HCEC 1CT (cell line): ENCODE data around the gene TIMM9.
"Not testable (repeated sequence)": the region's sequence is repeated elsewhere in the genome, so short reads cannot be mapped to it uniquely, and the experiment has no call there.

ENCODE experiments used
- DNase-seq: peaks from one replicate; pipeline ENCODE4 v3.0.0-alpha.2; 2017

TIMM9 gene, protein sequence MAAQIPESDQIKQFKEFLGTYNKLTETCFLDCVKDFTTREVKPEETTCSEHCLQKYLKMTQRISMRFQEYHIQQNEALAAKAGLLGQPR

DNA sequence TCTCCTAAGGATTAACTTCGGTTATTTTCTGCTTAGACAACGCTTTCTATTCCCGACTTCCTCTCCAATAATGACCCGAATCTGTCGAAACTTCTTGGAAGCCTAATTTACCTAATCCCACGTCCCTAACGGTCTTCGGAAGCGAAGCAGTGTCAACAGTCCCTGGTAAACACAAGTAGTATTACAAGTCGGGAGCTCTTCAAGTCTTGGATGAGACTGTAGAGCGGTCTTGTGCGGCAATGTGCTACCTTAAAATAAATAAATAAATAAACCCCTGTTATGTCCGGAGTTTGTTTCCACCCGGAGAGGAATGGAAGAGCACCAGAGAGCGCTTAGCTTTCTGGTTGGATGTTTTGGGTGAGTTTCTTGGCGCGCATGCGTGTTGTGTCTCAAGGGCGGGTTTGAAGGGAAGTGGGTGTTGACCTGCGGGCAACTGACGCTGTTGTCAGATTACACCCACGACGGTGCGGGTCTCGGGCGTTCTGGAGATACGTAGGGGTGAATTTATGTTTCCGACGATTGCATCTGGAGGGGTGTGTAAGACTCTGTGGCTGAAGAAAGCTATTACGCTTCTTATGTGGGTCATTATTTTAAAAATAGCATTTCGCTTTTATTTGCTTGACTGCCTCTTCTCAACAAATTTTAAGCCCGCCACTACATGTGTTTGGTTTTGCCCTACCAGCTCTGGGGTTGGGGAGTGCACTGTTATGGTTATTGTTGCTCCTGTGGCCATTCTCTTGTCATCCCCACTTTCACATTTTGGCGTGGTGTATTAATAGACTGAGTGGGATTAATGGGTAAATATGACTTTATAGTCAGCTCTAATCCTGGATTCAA lies at the start of gene TIMM9, which contains the start of gene KIAA0586:
Gene TIMM9, minus strand, starts transcription at position 251 of the 837 bp plus-strand sequence. CDS start 15,586 bp downstream, outside the sequence.
Gene KIAA0586, plus strand, starts transcription at position 439 of the 837 bp plus-strand sequence. CDS start 546 bp downstream, outside the sequence.
- DNase-seq = peak; percentile 96

DNA sequence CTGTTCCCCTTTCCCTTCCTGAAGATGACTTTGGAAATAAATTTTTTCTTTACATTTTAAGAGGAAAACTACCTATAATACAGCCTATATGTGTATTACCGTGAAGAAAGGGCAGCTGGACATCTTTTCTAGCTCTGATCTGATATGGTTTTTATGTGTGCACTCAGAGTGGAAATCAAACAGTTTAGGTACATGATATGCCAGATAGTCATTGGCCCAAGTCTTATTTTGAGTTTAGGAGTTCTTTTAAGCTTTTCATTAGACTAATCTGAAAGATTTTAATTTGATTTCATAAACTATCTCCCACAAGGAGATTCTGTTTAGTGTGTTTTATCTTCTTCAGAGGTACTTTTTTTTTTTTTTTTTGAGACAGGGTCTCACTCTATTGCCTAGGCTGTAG lies 49.0 kb upstream of the TIMM9 start:
- DNase-seq = no peak

DNA sequence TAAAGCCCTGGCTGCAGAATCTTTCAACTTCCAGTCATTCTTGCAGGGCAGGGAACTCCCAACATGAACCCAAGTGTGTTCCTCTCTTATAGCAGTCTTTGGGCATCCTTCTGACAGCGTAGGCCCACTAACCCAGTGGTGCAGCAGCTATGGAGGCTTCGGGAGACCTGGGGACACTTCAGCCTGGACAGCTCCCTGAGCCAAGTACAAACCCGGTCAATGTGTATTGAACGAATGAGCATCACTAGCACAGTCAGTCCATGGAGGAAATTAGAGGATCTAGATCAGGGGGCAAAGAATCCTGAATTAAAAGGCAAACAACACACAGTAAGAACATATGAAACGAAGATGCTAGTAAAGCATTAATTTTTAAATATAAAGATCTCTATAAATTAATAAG lies 42.0 kb upstream of the TIMM9 start:
- no peak for DNase-seq

DNA sequence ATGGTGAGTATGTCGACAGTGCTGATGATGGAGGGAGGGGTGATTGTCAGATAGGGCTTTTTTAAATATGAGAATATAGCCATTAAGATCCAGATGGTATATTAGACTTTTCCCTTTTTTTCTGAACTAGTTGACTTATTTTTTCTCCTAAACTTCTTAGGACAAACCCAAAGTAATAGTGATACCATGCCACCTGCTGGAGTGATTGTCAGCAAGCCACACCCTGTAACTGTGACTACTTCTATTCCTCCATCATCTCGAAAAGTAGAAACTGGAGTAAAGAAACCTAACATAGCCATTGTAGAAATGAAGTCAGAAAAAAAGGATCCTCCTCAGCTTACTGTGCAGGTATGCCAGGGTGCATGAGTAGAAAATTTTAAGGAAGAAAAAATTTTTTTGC lies 40.2 kb upstream of the TIMM9 start:
- no peak for DNase-seq

DNA sequence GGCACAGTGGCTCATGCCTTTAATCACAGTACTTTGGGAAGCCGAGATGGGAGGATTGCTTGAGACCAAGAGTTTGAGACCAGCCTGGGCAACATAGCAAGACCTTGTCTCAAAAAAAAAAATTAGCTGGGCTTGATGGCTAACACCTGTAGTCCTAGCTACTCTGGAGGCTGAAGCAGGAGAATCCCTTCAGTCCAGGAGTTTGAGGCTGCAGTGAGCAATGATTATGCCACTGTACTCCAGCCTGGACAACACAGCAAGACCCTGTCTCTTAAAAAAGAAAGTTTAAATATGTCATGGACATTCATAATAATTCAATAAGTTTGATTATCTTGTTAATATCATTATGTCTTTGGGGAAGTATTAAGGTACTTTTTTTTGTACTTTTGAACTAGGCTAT lies 39.1 kb upstream of the TIMM9 start:
- DNase-seq = no peak

DNA sequence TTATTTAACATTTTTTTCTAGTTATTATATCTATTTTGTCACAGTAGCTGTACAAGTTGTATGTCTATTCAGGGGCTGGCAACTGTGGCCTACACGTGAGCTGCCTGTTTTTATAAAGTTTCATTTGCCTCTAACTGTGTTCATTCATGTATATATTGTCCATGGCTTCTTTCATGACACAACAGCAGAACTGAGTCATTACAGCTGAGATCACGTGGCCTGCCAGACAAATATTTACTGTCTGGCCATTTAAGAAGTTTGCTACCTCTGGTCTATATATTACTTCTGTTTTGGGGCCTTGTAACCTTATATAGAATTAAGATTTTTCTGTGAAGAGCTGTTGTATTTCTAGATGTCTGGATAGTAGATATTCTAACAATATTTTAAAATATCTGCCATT lies 38.1 kb upstream of the TIMM9 start:
- DNase-seq = peak; percentile 39

DNA sequence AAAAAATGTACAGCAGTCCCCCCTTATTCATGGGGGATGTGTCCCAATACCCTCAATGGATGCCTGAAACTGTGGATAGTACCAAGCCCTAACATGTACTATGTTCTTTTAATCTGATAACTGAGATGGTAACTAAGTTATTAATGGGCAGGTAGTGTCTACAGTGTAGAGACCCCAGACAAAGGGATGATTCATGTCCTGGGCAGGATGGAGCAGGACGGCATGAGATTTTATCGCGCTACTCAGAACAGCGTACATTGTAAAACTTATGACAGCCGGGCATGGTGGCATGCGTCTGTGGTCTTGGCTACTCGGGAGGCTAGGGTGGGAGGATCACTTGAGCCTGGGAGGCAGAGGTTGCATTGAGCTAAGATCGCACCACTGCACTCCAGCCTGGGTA lies 37.3 kb upstream of the TIMM9 start:
- DNase-seq = no peak

DNA sequence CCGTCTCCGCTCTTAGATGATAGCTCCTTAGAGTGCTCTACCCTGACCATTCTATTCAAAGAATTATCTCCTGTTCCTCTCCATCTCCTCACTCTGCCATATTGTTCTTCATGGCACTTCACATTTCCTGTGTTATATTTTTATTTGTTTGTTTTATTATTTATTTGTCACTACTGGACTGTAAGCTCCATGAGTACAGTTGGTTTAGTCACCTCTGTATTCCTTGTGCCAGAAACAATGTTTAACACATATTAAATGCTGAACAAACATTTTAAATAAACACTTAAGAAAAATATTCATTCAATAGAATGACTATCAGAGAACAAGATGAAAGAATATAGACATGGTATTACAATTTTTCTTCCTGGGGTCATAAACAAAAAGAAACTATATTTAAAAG lies 35.8 kb upstream of the TIMM9 start:
- DNase-seq = no peak

DNA sequence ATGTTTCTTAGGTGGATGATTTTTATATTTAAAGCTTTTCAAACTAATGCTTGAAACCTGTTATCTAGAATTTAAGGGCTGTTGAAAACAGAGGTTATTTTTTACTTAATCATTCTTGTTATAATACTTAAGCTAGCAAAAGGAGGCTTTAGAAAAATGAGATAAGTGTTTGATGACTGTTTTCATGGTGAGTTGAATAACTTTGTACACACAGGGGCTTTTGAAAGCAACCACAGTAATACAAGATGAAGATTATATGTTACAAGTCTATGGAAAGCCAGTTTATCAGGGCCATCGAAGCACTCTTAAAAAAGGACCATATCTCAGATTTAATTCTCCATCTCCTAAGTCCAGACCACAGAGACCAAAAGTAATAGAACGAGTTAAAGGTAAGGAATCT lies 33.4 kb upstream of the TIMM9 start:
- no peak for DNase-seq

DNA sequence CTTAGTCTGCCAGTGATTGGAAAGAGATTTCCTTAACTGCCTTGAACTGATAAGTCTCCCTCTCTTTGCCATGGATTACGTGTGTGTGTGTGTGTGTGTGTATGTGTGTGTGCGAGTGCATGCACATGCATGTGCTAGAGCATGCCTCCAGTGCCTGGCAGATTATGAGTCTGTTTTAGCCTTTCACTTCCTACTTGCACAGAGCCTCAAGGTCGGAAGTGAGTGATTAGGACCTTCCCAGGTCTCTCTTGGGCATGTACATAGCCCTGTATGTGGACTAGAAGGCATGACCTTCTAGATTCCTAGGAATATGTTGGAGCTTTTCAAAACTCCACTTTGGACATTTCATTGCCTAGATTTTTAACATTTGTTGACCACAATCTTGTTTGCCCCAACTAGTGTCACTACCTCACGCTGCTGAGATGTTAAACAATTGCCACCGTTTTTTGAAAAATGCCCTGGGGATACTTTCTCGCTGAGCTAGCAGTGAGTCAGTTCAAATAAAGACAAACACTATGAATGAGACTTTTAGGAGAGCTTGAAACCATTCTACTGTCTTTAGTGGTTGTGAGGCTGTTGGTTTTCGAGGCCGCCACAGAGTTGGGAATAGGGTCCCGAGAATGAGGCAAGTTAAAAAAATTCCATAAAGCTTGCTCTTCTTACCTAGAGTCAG lies 28.4 kb upstream of the TIMM9 start:
- no peak for DNase-seq

DNA sequence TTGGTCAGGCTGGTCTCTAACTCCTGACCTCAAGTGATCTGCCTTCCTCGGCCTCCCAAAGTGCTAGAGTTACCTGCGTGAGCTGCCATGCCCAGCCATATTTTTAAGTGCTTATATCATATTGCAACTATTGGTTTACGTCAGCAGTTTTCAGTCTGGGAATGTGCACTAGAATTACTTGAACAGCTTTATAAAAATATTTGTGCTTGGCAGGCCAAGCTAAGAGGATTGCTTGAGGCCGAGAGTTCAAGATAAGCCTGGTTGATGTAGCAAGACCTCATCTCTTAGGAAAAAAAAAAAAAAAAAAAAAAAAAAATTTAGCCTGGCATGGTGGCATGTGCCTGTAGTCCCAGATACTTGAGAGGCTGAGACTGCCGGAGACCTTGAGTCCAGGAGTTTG lies 17.3 kb upstream of the TIMM9 start:
- DNase-seq = no peak

DNA sequence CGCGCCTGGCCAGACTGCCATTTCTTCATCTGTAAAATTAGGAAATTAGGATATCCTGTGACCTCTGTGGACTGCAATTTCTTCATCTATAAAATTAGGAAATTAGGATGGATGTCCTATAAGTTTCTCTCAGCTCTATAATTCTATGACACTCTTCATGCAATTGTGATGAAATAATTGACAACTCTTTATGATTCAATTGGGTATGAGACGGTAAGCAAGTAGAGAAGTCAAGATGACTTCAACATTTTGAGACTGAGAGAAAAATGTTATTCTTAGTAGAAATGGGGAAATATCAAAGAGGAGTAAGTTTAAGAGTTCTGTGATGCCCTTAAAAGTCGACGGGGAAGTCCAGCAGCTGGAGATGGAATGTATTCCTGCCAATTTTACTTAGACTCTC lies 12.1 kb upstream of the TIMM9 start:
- DNase-seq = no peak

DNA sequence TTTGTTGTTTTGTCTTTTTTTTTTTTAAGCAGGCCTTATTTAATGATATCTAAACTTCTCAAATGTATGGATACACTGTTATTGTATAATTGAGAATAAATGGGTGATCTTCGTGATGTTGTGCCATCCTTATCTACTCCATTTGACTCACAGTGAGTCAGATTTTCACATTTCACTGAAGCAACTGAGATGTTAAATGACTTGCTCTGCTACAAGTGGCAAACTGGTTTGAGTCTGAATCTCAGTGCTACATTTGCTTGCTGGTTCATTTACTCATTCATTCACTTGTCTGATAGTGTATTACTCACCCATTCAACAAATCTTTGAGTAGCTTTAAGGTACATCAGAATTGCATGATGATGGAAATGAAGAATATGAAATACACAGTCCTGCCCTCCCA lies 2.8 kb upstream of the TIMM9 start:
- peak; percentile 35 for DNase-seq

DNA sequence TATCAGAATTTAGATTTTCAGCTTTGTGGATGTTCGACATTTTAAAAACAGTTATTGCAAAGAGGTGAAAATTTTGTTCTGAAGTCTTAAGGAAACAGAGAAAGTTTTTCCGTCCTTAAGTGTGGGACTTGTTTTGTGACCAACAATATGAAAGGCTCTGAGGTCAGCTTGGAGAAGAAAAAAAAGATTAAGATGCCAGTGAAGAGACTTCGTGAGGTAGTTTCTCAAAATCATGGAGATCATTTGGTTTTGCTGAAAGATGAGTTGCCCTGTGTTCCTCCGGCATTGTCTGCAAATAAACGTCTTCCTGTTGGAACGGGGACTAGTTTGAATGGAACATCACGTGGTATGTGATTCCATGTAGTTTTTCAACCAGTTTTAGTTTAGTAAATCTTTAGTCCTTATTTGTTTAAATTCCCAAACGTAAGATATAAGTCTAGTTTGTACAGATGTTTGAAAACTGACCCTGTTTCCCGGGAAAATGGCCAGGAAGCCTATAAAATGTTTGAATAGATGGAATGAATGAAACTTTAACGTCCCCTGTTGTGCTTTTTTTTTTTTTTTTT lies 870 bp upstream of the TIMM9 start:
- DNase-seq = peak; percentile 58

DNA sequence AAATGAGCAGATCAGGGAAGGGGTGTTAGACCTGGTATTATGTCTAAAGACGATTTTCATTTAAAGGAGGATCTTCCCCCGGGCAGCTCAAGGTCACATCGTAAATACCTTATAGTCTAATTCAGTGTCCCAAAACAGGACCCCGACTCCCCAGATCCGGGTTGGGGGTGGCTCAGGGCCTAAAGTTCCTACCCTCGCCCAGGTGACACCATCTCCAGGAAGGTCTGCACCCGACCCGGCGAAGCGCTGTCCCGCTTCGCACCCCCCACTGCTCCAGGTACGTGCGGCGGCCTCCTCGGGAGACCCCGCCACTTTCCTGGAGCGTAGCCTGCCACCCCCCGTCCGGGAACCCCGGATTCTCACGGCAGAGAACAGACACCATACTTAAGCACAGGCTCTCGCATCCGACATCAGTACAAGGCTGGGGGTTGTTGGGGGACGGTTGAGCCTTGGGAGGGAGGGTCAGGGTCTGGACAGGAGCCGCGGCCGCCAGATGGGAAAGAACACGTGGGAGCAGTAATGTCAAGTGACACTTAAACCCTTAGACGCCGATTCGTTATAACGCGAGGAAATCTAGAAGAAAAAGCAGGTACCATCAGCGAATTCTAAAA lies 556 bp downstream of the TIMM9 start:
- DNase-seq = peak; percentile 65

DNA sequence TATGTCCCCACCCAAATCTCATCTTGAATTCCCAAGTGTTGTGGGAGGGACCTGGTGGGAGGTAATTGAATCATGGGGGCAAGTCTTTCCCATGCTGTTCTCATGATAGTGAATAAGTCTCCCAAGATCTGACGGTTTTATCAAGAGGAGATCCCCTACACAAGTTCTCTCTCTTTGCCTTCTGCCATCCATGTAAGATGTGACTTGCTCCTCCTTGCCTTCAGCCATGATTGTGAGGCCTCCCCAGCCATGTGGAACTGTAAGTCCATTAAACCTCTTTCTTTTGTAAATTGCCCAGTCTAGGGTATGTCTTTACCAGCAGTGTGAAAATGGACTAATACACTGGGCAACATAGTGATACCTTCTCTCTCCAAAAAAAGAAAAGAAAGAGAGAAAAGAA lies 10.4 kb downstream of the TIMM9 start:
- DNase-seq = not testable (repeated sequence)

DNA sequence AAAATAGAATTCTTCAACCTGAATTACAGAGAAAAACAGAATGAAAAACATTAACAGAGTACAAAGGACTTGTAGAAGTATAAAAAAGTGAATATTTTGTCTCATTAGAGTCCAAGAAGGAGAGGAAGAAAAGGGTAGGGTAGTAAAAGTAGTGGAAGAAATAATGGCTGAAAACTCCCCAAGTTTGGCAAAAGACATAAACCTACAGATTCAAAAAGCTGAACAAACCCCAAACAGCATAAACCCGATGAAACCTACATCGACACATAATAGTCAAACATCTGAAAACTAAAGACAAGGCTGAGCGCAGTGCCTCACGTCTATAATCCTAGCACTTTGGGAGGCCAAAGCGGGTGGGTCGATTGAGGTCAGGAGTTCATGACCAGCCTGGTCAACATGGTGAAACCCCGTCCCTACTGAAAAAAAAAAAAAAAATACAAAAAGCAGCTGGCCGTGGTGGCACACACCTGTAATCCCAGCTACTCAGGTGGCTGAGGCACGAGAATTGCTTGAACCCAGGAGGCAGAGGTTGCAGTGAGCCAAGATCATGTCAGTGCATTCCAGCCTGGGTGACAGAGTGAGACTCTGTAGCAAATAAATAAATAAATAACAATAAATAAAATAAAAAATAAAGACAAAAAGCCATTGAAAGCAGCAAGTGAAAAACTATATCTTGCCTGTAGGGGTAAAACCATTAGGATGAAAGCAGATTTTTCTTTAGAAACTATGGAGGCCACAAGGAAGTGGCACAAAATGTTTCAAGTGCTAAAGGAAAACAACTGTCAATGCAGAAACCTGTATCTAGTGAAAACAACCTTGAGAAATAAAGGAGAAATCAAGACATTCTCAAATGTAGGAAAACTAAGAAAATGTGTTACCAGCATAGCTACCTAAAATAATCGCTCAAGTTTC lies 11.4 kb downstream of the TIMM9 start:
- no peak for DNase-seq

DNA sequence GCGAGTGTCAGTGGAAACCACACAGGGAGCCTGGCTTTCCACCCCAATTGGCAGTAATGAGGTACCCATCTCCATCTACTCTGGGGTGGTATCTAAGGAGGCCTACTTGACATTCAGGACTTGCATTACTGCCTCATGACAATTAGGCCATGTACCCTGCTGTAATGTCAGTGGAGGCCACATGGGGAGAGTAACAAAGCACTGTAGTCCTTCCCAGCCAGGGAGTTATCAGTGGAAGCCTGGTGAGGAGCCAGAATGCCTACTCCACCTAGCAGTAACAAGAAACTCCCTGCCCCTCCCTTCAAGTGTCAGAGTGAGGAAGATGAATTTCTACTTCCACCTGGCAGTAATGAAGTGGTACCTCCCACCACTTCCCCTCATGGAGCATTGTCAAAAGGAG lies 12.5 kb downstream of the TIMM9 start:
- DNase-seq = no peak

DNA sequence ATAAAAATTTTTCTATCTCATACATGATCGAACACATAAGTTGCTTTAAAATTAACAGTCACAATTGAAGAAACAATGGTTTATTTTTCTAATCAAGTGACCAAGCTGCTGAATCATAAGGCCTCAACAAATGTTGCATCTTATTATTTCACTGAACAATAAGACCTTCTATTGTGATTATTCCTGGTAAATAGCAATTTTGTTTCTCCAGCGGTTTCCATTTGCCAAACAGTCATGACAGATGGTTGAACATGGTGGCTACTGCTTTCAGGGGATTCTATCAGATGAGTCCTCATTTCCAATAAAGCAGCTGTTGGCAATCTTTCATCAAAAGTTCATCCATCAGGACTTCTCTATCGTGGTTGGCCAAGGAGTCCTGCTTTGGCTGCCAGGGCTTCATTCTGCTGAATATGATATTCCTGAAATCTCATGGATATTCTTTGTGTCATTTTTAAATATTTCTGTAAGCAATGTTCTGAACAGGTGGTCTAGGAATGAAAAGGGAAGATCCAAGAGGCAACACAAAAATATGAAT lies 18.6 kb downstream of the TIMM9 start:
- no peak for DNase-seq

DNA sequence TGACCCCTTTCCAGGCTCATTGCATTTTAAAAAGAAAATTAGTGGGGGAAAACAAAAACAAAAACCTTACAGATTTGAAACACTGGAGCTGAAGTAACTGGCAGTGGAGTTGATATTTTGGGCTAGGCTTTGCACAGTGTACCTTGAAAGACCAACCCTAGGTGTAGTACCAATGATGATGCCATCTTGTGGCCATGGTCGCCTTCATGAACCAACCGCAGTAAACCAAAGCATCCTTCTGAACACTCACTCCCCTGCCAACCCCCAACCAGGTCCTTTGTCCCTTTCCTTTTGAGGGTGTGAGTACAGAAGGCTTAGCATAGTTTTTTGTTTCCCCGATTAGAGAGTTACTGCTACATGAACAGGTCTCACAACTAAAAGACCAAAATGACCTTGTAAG lies 25.7 kb downstream of the TIMM9 start:
- no peak for DNase-seq

DNA sequence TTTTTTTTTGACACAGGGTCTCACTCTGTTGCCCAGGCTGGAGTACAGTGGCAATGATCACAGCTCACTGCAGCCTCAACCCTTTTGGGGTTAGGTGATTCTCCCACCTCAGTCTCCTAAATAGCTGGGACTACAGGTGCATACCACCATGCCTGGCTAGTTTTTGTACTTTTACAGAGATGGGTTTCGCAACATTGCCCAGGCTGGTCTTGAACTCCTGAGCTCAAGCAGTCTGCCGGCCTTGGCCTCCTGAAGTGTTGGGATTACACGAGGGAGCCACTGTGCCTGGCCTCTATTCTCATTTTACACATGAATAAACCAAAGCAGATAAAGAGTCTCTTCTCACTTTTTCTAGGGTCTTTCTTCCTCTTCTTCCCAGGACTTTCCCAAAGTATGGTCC lies 28.4 kb downstream of the TIMM9 start:
- no peak for DNase-seq

DNA sequence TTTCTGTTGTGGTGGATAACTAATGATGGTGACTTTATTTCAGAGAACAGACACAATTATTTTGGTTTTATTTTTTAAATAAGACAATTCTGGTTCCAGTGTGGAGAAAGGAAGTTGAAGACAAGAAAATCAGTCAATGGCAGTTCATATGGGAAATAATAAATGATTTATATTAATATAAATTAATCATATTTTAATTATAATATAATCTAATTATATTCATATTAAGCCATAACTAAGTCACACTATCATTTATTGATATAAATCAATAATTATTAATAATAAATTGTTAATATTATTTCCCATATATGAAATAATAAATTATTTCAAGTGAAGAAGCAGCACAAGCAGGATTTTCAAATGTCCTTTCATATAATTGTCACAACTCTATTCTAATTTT lies 28.8 kb downstream of the TIMM9 start:
- DNase-seq = no peak
